ENCODE measurements around the gene CRAT.

Gene CRAT

DNA sequence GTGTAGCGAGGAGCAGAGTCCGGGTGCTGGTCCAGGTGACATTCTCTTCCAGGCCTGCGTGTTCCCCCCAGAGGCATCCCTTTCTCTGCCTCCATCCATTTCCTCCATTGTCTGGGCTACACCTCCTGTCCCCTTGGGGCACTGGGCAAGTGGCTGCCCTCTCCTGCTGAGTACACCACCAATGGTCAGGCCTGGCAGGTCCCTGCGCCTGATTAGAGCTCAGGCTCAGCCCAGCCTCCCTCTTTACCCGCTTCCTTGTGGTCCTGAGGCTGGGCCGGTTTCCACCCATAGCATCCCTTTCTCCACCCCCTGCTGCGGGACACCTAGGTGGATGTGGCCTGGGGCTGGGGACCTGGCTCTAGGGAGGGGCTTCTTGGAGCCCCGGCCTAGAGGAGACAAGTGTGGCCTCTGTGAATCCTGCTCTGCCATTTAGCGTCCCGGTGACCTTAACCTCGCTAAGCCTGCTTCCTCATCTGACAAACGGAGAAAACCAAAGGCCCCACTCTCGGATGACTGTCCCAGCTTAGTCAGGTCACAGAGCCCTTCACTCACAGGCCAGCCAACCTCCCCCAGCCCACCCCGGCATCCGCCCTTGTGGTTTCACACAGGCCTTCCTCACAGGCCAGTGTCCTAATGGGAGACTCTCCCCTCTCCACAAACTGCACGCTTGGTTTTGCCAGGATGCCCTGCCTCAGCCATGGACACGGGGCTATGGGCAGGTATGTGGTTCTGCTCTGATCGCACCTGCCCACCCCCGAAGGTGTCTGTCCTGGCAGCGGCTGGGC lies 16.8 kb downstream of the CRAT start:
- no peak for DNase-seq (ENCODE audit: low read depth, low spot score)

DNA sequence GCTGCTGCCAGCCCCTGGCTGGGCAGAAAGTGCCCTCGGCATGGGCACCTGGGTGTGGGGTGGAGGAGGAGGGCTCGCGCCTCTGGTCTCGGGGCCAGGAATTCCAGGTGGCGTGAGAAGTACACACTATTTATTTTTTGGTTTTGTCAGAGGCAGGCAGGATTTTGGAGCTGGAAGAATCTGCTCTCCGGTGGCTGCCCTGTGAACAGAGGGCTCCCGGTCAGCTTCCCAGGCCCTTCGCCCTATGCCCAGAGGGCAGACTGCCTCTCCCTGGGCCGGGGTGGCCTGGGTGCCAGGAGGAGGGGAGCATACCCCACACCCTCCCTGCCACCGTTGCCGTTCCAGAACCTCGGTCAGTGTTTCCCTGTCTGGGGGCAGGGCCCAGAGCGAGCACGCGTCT lies 21.3 kb downstream of the CRAT start:
- DNase-seq (ENCODE audit: low read depth, low spot score), result no peak

DNA sequence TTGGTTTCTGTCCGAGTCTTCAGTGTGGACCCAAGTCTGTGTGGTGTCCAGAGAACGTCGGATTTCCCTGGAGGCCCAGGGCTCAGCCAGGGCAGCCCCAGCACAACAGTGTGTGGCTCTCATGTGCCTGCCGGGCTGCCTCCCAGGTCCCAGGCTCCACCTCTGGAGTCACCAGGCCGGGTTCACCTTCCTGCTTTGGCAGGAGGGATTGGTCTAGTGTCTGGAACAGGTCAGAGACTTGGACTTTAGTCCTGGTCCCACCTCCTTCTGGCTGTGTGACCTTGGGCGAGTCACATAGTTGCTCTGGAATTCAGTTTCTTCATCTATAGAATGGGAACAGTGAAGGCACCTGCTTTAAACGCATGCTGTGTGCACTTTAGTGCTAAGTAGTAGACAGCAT lies 26.5 kb downstream of the CRAT start:
- no peak for DNase-seq (ENCODE audit: low read depth, low spot score)

DNA sequence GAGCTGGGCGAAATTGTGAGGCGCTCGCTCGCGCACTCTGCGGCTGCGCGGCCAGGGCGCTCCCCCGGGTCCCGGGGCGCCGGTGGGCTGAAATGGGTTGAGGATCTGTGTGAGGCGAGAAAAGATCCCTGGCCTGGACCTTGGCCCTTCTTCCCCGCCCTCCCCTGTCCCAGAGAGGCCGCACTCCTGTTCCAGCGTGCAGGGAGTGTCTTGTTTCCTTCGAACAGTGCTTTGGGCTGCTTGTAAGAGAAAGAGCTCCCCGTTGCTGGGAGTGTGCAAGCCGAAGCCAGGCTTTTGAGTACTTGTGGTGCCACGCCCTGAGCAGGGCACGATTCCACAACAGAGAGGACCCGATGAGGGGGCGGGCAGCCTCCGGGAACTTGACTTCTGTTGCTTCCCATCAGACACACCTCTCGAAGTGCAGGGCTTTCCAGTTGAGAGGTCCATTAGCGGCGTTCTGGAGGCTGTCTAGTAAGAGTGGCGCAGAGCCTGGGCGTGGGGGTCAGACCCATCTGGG lies 29.1 kb downstream of the CRAT start:
- DNase-seq (ENCODE audit: low read depth, low spot score), result no peak

DNA sequence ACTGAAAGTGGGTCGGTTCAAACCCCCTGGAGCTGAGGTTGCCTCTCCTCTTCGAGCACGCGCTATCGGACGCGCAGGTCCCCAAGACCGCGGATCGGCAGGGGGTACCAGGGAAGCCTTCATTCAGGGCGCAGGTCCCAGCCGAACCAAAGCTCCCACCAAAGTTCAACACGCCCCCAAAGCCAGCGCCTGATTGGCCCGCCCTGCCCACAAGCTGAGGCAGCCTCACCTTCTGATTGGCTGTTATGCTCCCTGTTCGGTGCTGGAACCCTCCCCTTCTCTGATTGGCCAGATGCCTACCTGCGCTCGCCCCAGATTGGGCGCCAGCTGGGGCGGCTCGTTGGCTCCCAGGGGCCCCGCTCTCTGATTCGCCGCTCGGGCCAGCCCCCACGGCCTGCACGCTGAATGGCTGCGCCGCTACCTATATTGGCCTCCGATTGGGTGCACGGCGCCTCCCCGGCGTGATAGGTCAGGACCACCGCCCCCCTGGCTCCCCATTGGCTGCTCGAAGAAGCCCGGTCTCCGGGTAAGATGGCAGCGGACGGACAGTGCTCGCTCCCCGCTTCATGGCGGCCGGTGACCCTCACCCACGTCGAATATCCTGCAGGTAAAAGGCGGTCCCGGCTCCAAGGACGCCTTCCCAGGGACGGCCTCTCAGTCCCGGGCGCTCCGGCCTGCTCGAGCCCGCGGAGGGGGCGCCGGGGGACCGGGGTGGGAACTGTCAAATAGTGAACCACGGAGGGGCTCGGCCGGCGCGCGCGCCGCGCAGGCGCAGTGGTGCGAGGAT lies 29.8 kb downstream of the CRAT start, which contains the start of gene DOLPP1:
TSS of gene DOLPP1 (plus strand) at position 511 of the 787 bp plus-strand sequence. CDS start at position 532, 21 bp downstream.
- DNase-seq (ENCODE audit: low read depth, low spot score), result peak; percentile 99

DNA sequence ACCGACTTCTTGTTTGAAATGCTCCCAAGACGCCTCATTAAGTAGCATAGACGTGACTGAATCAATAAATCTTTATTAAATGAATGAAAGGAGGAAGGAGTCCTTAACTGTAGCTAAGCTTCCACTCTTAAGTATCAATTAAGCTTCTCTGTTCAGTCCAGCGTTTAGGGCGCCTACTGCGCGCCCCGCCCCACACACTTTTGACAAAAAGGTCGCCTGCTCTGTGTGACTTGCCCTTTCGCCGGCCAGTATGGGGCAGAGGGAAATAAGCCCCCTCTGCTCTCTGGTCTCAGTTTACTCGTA lies 30.3 kb downstream of the CRAT start:
- no peak for DNase-seq (ENCODE audit: low read depth, low spot score)

DNA sequence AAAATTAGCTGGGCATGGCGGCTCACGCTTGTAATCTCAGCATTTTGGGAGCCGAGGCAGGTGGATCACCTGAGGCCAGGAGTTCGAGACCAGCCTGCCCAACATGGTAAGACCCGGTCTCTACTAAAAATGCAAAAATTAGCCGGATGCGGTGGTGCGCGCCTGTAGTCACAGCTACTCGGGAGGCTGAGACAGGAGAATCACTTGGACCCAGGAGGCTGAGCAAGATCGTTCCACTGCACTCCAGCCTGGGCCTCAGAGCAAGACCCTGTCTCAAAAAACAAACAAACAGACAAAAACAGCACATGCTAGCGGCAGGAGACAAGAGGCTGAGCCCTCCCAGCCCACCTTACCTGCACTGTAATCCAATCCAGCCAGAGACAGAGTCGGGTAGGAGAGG lies 30.8 kb downstream of the CRAT start:
- DNase-seq (ENCODE audit: low read depth, low spot score), result no peak

DNA sequence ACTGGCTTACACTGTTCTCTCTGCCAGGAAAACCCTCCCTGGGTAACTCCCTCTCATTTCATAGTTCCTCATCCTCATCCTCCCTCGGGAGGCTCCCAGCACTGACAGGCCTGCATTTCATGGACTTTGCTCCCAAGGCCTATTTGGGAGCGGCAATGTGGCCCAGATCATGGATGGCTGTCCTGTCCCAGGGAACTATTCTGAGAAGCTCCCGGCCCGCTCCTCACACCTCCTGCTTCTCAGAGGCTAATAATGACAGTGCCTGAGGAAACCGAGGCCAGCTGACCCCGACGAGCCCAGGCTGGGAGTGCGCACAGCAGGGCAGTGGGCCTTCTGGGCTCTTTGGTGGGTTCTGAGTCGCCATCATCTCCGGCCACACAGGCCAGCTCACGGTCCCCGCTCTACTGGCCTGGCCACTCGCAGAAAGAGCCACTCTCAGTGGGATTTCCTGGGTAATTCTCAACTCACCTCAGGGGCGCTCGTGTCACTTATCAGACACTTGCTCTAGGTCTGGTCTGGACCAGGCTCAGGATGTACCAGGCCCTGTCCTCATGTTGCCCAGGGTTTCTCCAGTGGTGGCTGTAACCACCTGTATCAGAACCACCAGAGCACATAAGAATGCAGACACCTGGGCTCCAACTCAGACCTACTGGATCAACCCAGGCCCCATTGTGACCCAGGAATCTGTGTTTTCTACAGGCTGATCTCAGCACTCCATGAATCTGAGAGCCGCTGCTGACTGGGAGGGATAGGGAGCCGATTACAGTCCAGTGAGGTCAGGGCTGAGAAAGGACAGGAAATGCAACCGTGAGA lies 31.7 kb downstream of the CRAT start:
- no peak for DNase-seq (ENCODE audit: low read depth, low spot score)

DNA sequence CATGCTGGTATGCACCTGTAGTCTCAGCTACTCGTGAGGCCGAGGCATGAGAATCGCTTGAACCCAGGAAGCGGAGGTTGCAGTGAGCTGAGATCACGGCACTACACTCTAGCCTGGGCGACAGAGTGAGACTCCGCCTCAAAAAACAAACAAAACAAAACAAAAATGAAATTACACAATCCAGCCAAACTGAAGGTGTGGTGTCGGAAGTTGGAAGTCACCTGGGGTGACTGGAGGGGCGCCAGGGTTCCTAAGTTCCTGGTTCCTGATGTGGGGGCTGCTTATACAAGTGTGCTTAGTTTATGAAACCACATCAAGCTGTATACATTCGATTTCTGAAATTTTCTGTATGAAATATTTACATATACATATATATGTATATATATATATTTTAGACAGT lies 33.4 kb downstream of the CRAT start:
- no peak for DNase-seq (ENCODE audit: low read depth, low spot score)

DNA sequence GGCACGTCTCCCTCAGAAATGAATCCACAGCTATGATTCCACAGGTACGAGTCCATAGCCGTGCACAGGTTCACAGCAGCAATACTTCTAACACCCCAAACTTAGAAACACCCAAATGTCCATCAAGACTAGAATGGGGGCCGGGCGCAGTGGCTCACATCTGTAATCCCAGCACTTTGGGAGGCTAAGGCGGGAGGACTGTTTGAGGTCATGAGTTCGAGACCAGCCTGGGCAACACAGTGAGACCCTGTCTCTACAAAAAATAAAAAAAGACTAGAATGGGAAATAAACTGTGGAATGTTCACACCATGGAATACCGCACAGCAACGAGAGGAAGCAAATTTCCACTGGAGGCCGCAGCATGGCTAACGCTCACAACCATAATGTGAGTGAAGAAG lies 34.0 kb downstream of the CRAT start:
- DNase-seq (ENCODE audit: low read depth, low spot score), result no peak

DNA sequence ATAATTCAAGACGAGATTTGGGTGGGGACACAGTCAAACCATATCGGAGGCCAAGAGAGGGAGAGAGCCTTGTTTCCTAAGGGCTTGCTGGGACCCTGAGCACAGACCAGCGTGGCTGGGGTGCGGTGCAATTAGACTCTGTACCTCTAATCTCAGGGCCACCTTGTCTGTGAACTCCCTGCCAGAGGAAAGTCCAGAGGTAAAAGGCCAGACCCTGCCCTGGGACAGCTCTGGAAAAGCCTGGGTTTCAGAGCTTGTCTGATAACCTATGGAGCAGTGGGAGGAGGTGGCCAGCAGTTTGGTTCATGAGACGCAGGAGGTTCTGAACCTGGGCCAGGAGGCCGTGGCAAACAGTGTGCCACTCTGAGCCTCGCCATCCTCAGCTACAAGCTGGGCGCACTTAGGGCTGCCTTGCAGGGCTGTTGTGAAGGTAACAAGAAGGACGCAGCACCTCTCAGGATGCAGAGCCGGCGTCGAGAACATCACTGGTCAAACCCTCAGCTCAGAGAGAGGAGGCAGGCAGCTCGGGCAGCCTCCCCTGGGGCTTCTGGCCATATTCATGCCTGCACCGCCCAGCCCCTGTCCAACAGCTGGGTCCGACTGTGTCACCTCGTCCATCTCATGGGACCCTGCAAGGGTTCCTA lies 34.5 kb downstream of the CRAT start:
- no peak for DNase-seq (ENCODE audit: low read depth, low spot score)

DNA sequence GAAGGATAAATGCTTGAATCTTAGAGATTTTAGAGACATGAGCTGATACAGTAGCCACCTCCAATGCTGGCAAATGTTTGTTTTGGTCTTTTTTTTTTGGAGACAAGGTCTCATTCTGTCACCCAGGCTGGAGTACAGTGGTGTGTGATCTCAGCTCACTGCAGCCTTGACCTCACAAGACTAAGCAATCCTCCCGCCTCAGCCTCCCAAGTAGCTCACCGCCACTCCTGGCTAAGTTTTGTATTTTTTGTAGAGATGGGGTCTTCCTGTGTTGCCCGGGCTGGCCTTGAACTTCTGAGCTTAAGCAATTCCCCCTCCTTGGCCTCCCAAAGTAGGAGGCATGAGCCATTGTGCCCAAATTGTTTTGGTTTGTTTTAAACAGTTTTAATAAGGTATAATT lies 36.5 kb downstream of the CRAT start:
- no peak for DNase-seq (ENCODE audit: low read depth, low spot score)

DNA sequence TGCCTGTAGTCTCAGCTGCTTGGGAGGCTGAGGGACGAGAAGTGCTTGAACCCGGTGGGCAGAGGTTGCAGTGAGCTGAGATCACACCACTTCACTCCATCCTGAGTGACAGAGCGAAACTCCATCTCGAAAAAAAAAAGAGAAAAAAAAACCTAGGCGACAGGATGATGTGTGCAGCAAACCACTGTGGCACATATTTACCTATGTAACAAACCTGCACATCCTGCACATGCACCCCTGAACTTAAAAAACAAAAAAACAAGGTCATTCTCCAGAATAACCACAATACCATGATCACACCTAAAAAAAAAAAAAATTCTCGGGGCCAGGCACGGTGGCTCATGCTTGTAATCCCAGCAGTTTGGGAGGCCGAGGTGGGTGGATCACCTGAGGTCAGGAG lies 37.2 kb downstream of the CRAT start:
- no peak for DNase-seq (ENCODE audit: low read depth, low spot score)

DNA sequence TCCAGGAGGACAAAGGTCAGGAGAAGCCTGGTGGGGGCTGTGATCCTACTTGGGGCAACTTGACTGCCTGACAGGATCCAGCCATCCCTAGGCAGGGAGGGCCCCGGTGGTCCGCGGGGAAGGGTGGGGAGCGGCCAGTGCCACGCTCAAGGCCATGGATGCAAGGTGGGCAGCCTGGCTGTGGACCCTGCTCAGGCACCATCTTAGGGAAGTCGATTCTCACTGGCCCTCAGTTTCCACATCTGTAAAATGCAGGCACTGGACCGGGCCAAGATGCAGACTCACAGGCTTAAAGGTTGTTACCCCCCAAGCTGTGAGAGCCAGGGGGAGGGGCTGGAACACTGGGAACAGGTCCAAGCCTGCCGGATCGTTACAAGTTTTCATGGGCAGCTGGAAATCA lies 38.4 kb downstream of the CRAT start:
- no peak for DNase-seq (ENCODE audit: low read depth, low spot score)

DNA sequence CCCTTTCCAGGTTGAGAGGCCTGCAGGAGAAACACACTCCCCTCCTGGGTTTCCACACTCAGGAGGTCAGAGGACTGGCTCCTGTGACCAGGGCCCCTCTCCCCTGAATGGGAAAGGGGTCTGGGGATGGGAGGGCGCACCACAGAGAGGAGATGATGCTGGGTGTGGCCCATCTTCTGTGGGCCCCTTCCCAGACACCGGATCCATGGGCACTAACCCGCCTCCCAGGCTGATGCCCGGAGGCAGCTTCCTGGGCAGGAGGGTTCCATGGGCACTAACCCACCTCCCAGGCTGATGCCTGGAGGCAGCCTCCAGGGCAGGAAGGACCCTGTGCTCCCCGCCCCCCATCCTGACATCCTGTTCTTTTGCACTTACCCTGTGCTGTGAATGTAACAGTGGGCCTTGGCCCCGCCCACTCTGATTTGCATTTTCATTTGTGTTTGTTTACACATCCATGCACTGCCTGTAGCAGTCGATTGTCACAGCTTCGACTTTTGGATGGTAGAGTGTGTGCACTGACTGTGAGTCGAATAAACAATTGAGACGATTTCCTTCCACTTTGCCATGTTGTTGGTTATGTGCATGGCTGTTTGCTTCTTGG lies 39.0 kb downstream of the CRAT start:
- DNase-seq (ENCODE audit: low read depth, low spot score), result no peak

DNA sequence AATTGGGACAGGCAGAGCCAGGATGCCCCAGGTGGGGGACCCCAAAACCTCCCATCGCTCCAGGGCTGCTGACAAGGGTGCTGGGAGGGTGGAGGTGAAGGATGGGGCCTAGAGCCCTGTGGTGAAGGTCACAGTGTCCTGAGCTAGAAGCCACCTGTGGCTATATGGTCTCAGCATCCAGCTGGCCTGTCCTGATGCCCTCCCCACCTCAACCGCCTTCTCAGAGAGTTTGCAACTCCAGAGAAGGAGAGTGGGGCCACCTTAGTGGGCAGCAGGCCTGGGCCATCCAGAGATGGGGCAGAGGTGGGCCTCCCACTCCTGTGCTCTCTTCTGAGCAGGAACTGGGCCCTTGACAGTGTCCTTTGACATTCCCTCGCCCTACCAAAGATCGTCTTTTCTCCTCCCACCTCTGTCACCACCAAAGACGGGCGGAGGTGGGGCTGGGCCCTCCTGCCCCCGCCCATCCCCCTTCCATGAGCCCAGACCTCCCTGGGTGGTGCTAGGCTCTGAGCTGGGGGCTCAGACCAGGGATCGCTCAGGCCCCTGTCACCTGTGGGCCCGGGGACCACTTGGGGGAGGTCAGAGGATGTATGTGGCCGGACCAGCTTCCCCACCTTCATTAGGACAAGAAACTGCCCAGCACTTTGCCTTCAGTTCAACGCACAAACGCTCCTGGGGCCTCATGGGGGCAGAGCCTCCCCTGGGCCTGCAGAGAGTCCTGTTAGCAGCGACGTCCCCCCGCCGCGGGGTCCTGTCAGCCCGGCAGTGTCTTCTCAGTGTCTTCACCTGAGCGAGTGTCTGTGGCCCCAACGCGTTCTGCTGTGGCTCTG lies 39.7 kb downstream of the CRAT start:
- DNase-seq (ENCODE audit: low read depth, low spot score), result no peak

DNA sequence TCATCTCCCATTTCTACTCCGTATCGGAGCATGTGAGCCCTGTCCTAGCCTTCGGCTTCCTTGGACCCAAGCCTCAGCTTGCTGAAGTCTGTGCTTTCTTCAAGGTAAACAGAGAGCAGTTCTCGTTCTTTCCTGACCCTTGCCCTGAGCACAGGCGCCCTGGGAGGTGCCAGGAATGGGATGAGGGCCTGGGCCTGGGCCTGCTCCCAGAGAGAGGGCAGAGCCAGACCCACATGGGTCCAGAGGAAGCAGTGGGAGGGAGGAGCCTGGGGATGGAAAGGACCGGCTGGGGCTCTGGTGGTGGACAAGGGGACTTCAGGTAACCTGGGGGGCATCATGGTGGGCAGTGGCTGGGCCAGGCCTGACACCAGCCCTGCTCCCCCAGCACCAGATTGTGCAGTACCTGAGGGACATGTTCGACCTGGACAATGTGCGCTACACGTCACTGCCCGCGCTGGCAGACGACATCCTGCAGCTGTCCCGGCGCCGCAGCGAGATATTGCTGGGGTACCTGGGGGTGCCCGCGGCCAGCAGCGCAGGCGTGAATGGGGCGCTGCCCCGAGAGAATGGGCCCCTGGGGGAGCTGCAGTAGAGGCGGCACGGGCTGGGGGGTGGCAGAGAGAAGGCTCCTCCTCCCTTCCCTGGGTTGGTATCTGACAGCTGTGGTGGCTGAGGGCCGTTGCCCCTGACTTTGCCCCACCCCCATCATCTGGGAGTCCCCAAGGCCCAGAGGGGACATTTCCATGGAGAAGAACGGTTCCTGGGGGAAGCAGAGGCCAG lies 40.5 kb downstream of the CRAT start:
- no peak for DNase-seq (ENCODE audit: low read depth, low spot score)

DNA sequence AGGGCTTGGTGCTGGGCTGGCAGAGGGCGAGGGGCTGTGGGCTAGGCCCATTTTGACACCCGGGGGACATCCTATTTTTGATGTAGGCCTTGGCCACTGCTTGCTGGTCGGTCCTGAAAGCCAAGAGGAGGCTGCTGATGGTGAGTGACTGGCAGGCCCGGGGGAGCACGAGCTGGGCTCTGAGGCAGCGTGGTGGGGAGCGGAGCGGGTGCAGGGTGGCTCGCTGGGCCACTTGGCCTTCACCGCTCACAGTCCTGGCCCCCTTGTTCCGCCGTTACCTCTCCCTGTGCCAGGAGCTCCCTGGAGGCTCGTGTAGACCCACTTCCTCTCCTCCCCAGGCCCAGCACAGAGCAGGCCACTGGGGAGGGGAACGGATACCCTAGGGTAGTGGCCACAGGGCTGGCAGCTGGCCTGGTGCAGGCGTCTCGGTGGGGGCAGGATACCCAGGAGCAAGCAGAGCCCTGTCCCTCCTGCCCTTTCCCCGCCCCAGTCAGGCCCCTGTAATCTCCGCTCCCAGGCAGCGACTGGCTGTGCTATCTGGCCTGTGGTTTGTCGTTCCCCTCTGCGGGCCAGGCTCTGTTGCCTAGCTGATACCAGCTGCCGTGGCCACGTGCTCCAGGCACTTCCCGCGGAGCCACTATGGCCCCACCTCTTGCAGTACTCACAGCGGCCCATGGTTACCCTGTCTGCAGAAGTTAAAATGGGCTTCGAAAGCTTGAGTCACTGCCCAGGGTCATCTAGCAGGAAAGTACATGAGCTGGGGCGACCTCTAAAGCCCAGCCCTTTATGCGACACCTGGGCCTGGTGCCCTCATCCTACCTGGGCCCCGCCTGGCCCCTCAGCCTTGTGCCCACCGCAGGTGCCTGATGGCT lies 41.4 kb downstream of the CRAT start:
- no peak for DNase-seq (ENCODE audit: low read depth, low spot score)

DNA sequence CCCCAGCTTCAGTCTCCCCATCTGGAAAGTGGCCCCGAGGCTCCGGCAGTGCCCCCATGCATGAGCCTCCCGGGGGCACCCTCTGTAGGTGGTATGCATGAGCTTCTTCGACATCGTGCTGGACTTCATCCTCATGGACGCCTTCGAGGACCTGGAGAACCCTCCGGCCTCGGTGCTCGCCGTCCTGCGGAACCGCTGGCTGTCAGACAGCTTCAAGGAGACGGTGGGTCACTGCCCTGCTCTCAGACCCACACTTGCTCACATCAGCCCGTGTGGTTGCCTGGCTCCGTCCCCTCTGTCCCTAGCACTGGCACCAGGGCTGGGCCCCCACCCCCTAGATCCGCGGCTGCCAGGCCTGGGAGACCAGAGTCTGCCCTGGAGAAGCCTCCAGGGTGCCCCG lies 42.5 kb downstream of the CRAT start:
- no peak for DNase-seq (ENCODE audit: low read depth, low spot score)
